GM21515 (cell line): Measurements from ENCODE around the gene NUP50.
"Not testable (repeated sequence)": the region's sequence is repeated elsewhere in the genome, so short reads cannot be mapped to it uniquely, and the experiment has no call there.

Experiments
- ATAC-seq: cut with Tn5 transposase; IDR thresholded peaks from one replicate; pipeline ENCODE4 v1.9.1; 2021; ENCODE audit not compliant: unreplicated experiment

The NUP50 gene

DNA sequence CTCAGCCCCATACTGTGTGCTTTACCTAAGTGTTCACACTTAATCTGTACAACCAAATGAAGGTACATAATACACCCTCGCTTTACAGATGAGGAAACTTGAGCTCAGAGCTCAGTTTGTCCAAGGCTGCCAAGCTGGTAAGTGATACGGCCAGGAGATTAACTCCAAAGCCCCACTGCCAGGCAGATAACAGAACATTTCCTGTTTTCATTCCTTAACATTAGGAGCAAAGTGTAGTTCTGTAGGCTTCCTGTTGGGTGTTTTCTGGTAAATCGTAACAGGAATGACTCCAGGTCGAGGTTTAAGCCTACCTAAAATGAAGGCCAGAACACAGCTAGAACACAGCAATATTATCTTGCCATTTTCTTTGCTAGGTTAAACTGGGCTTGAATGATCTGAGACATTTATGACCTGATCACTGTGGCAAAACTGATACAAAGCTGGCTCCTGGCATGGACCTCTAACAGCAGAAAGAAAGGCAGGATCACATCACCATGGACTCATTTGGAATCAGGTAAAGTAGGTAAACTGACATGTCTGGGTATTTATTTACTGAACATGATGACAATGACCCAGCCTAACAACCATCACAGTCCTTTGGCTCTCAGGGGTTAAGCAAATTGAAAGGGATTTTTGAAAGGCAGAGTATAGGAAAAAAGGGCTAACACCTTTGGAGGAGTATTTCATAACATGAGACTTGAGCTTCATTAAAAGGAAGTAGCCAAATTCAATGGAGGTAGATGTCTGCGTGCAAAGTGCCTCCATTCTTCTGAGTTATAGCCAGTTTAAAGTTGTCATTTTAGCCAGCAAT is 3.9 kb upstream of the NUP50 start:
- ATAC-seq, result no peak

DNA sequence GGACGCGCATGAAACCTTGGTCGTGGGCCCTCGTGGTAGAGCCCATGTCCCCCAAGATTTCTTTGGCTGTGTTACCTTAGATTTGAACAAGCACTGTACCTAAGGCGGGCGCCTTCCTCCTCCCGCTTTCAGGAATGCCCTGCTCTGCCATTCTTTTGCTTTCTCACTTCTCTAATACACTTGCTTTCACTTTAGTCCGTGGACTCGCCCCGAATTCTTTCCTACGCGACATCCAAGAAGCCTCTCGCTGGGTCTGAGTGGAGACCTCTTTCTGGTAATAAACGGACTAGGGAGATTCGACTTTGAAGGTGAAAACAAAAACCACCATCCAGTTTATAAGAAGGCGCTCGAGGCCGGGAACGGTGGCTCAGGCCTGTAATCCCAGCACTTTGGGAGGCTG is 1.2 kb upstream of the NUP50 start:
- ATAC-seq, result no peak

DNA sequence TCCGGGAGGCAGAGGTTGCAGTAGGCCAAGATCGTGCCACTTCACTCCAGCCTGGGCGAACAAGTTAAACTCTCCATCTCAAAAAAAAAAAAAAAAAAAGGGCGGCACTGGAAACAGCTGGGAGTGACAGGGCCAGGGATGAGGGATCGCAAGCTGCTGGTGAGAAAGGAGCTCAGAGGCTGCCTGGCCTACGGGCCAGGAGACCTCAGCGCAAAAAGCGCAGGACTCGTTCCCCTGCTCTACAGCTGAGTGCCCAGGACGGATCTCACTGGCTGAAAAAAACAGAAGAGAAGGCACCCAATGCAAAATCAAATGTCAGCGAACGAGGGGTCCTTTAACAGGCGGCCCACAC is 650 bp upstream of the NUP50 start:
- ATAC-seq, result peak; percentile 18

DNA sequence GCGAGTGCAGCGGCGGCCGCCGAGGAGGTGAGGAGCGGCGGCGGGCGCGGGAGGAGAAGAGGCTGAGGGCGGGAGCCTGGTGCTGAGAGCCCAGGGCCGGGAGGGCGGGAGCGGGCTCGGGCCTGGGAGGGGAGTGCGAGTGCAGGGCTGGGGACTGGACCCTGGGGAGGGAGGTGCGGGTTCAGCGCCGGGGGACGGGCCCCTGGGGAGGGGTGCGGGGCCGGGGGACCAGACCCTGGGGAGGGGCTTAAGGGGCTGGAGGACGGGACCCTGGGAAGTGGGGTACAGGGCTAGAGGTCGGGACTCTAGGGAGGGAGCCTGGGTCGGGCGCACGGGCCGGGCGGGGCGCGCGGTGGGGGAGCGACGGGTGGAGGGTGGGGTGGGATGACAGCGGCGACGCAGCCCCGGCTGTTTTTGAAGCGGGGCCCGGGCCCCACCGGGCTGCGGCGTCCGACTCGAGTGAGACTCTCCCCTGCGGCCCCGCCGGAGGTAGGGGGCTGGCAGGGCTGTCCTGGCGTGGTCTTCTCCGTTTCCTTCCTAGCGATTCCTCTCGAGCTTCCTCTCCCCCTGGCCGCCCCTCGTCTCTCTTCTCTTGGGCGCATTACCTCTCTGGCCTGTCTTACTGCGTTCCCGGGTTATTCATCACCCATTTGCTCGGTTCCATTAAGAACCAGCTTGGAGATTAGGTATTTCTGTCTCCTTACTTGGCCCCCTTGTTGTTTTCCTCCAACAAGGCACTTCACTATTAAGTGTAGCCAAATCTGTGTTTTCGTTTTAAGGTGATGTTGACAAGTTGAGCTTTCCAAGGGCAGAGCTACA is 754 bp downstream of the NUP50 start:
- ATAC-seq, result peak; percentile 23

DNA sequence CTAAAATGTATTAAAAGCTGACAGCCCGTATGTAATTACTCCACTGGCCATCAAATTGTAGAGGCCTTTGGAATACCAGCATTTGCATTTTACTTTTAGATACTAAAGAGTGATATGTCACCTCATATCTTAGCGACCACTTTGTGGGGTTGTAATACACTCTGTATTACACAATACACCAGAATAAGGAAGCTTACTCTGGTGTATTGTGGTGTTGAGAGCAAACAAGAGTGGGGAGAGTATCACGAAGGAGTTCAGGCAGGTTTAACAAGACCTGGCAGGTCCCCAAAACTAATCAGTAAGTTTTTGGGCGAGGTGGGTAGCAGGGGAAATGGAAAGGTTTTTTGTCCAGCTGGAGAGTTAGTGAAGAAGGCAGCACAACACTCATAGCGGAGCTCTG is 3.2 kb downstream of the NUP50 start:
- no peak for ATAC-seq

DNA sequence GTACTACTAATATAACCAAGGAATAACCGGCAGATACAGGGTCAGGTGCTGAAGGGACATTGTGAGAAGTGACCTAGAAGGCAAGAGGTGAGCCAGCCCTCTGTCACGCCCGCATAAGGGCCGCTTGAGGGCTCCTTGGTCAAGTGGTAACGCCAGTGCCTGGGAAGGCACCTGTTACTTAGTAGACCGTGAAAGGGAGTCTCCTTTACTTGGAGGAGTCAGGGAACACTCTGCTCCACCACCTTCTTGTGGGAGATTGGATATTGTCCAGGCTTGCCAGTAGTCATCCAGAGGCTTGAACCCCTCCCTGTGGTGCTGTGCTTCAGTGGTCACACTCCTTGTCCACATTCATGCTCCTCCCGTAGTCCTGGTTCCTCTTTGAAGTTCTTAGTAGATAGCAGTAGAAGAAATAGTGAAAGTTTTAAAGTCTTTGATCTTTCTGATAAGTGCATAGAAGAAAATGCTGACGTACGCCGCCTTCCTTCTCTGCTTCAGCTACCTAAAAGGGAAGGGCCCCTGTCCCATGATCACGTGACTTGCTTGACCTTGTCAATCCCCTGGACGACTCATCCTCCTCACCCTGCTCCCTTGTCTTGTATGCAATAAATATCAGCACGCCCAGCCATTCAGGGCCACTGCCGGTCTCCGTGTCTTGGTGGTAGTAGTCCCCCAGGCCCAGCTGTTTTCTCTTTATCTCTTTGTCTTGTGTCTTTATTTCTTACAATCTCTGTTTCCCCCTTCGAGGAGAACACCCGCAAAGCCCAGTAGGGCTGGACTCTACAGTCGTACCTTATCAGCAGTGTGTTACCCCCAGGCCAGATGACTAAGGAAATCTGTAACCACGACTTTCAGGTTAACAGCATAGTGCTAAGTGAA is 6.1 kb downstream of the NUP50 start:
- no peak for ATAC-seq

DNA sequence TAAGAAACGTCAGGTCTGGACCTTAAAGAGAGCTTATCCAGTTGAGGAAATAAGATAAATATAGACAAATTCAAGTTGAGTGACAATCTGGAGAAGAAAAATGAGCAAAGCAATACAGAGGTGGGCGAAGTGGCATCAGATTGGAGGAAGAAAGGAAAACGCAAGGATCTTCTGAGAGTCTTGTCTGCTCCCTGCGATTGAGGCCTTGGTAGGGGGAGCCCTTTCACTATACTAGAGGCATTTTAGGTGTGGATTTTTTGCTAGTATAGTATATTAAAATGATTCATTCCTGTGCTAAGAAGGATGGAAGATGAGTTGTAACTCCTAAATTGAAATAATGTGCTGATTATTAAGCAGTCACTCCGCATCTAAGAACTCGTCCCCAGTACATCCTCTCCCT is 8.1 kb downstream of the NUP50 start:
- ATAC-seq, result no peak

DNA sequence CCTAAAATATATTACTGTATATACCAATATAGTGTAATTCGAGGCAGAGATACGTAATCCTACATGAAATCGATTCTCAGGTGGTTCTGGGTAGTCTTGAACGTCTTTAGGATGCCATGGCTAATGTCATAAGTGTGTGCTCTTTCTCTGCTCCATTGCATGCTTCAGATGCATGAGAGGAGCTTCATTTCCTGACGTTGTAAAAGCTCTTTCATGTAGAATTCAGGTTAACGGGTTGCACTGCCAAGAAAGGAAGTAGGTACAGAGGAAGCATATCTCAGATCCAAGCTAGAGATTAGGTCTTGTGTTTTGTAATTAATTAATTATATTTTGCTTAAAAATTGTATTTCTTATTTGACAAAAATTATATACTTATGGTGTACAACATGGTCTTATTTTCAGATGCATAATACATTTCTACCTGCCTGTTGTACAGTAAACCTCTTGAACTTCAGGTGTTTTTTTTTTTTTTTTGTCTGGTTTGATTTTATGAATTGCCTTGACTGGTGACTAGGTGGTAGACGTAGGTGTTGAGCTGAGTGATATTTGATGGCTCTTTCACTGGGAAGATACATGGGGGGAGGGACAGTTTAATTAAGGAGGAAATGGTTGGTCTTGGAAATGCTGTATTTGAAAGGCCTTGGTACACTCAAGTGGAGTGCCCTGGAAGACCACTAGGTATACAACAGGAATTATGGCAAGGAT is 9.3 kb downstream of the NUP50 start:
- no peak for ATAC-seq

DNA sequence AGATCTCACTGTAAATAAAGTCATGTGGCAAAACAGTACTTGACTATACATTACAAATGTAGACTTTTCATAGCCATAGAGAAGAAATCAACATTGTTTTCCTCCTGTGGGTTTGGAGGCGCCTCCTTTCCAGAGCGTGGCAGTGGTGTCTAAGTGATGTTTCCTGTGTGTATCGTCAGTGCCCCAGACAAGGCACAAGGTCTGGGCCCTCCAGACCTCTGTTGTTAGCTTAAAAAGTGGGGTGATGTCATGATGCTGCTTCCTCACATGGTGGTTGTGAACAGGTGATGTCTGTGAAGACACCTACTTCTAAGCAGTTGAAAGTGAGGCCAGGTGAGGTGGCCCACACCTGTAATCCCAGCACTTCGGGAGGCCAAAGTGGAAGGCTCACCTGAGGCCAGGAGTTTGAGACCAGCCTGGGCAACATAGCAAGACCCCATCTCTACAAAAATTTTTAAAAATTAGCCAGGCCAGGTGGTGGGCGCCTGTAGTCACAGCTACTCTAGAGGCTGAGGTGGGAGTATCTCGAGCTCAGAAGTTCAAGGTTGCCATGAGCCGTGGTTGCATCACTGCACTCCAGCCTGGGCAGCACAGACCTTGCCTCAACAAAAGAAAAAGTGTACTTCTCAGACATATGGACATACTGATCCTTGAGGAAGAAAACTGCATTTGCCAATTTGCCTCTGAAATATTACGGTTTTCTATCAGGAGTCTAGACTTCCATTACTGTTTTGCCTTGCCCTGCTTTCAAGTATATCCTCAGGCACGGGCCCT is 15.7 kb downstream of the NUP50 start:
- ATAC-seq, result no peak

DNA sequence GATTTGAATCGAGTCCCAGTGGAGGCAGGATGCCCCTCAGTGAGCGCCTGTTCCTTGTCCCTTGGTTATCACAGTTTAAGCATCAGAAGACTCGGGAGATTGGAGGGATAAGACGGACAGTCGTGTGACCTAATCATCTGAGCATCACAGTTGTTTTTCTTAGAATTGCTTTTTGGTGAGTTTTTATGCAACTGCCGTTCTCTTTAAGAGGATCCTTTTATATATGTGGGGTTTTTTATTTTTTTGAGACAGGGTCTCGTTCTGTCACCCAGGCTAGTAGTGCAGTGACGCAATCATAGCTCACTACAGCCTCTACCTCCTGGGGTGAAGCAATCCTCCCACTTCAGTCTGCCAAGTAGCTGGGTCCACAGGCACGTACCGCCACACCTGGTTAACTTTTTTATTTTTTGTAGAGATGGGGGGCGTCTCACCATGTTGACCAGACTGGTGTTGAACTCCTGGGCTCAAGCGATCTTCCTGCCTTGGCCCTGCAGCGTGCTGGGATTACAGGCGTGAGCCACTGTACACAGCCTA is 16.5 kb downstream of the NUP50 start:
- ATAC-seq, result no peak

DNA sequence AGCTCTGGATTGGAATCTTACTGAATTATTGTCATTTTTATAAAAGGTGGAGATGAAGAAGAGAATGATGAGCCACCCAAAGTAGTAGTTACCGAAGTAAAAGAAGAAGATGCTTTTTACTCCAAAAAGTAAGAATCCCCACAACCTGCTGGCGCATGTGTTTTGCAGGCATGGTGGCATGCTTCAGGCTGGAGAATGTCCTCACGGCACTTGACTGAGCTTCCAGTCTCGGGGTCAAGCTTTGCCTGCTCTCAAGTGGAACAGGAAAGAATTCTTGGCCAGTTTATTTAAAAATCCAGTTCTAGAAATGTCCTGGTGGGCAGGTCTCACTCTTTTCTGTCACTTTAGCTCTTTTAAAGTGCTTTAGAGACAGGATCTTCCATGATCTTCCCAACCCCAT is 17.5 kb downstream of the NUP50 start:
- ATAC-seq, result no peak

DNA sequence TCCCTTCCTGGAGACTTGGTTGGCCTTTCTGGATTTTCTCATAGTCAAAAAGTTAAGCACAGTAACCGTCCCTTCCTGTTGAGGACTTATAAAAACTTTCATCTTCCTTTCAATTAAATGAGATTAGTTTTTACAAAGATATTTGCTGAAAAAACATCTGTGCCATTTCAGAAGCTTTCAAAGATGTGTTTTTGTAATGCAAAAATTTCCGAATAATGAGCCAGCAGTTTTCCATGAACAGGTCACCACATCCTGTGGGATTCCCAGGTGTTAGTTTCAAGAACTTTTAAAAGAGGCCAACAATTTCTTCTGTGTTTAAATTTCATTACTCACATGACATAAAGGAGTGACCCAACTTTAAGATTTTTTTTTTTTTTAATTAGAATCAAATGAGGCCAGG is 18.0 kb downstream of the NUP50 start:
- ATAC-seq, result no peak

DNA sequence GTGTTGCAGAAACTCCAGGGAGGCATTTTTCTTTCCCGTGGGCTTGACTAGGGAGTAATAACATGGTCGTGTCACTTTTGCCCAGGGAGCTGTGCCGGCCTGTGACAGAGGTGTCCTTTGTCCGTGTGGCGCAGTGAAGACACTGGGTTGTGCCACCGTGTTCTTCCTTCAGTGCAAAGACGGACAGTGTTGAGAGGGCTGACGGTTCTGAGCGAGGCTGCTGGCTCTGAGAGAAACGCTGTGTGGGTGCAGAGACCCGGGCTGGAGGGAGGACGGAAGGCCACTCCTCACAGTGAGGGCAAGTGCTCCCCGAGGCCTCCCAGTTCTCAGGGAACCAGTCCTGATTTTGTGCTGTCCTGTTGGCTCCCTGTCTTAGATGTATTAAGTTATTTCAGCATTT is 20.2 kb downstream of the NUP50 start:
- no peak for ATAC-seq

DNA sequence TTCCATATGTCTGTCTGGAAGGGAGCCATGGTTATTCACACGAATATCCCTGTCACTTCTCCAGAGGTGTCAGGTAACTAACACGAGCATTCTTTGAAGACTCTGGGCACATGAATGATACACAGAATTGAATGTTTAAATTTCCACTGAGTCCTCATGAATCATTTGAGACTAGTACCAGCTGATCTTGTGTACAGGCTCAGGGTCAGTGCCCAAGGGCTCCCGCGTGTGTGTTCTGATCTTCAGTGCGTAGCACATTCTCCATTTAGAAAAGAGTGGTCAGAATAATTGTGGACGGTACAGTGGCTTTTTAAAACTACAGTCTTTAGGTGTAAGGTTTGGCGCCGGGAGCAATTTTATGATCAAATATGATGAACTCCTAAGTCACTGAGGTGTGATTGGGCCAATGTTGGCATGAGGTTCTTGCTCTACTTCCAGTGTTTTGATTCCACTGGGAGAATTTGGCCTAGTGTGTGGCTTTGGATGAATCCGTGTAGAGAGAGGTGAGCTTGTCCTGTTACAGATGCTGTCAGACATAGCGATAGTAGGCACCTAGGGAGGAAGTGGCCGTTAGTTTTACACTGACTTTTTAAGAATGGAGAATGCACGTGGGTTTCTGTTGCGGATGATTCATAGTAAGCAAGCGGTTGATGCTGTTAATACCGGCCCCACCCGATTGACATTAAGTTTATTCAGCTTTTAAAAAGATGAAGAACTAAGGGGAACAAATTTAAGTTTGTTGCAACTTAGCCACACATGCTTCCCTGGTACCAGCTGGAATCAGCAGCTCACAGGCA is 22.2 kb downstream of the NUP50 start:
- no peak for ATAC-seq

DNA sequence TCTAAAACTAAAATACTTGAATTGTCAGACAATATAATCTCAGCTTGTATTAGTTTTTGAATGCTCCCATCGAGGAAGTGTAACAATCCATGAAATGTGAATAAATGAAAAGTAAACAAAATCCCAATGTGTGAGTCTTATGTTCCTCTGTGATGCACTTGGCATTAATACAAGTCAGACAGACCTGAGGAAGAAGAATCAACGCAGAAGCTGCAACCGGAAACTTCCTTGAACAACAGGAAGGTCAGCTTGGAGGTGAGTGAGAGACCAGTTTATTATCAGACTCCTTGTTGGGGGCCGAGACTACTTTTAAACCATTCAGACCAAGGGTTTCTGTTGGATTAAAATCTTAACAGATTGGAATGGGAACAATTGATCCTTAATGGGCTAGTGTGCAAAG is 24.2 kb downstream of the NUP50 start:
- ATAC-seq, result no peak

DNA sequence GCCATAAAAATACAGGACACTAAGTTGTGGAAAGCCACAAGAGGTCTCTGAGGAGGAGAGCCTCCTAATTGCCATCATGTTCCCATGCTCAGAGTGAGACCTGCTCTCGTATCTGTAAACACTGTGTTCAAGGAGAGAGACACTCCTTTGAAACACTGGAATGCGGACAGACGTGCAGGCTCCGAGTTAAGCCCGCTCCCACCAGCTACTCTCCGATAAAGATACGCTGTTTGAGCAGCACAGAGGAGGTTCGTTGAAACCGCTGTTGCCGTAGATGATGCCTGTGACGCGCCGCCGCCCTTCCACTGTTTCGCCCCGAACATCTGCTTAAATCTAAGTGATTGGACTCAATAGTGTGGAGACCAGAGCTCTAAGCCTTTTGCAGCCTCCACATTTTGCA is 25.1 kb downstream of the NUP50 start:
- ATAC-seq, result no peak

DNA sequence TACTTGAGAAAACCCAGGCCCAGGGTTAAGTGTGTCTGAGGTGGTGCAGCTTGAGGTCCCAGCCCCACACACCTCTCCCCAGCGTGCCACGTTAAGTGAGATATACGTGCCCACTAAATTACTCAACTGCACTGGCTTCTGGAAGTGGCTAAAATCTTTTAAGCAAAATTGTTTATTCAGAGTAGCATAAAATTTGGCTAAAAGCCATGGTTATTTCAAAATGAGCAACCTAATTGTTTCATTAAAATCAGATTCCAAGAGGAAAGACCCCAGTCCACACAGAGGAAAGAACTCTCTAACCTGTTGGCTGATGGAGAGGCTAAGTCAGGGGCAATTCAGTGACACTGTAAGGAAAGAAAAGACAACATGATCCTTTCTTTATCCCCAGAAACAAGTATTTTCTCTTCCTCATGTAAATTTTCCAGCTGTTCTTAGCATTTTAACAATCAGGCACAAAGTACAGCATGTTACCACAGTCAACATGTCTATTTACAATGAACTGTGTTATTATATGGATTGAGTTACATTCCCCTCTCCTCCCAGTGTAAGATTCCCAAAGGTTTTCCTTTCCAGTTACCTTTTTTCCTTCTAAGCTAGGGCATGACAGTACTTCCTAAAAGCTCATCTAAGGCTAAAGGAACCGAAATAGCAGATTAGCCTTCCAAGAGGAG is 26.6 kb downstream of the NUP50 start:
- no peak for ATAC-seq

DNA sequence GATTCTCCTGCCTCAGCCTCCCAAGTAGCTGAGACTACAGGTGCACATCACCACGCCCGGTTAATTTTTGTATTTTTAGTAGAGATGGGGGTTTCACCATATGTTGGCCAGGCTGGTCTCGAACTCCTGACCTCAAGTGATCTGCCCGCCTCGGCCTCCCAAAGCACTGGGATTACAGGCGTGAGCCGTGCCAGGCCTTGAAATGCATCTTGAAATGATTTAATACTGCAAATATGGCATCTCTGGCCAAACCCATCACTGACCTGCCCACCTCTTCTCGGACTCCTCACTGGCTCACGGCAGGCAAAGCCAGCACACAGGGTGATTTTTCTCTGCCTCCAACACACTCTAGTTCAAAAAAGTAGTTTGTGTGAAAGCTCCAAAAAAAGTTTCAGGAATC is 28.0 kb downstream of the NUP50 start:
- ATAC-seq, result not testable (repeated sequence)
